HEK293 (cell line): ENCODE measurements around the gene CXCL5.

Source experiments
- CTCF ChIA-PET: fragments of 350-600 bp; formaldehyde crosslinking; extraction: SDS; loops from one replicate; lab custom pipeline; 2021; ENCODE audit warnings: antibody characterized with exemption; lab: Yijun Ruan, JAX
- POLR2A ChIA-PET: fragments of 300-600 bp; formaldehyde crosslinking; extraction: SDS; loops from one replicate; lab custom pipeline; 2020; ENCODE audit warnings: antibody characterized with exemption, inconsistent platforms; lab: Yijun Ruan, JAX
- H3K27ac ChIP-seq: fragments of 200-500 bp; sonication (Bioruptor generic); 2 replicates; pipeline ENCODE4 v1.5.1; 2014; ENCODE audit warnings: low read depth, low read length, control low read depth, inconsistent platforms; ENCODE audit errors: extremely low read depth
- H3K36me3 ChIP-seq, 2 experiments: fragments of 200-500 bp in 1 of 2; sonication (Bioruptor generic) in 1 of 2; 1 replicate in 1 of 2; 2 replicates in 1 of 2; pipeline ENCODE4 v1.5.1; 2014 to 2017; ENCODE audit warnings: inconsistent platforms in 2 of 2, low read length in 2 of 2; ENCODE audit not compliant: control insufficient read depth in 2 of 2, insufficient read depth in 1 of 2
- H3K4me1 ChIP-seq: fragments of 200-500 bp; sonication (Bioruptor generic); 2 replicates; pipeline ENCODE4 v1.5.1; 2014; ENCODE audit warnings: mild to moderate bottlenecking, low read length, inconsistent platforms; ENCODE audit not compliant: control insufficient read depth, insufficient read depth
- H3K4me3 ChIP-seq: 2 replicates; pipeline ENCODE4 v1.5.1; 2011; ENCODE audit warnings: low read depth, mild to moderate bottlenecking, control low read depth, low read length, moderate library complexity
- H3K9me3 ChIP-seq: fragments of 200-500 bp; sonication (Bioruptor generic); 2 replicates; pipeline ENCODE4 v1.5.1; 2014; ENCODE audit warnings: low read depth, low read length, inconsistent platforms; ENCODE audit not compliant: control insufficient read depth, insufficient read depth
- OSR2 ChIP-seq: fragments of 450-650 bp; formaldehyde crosslinking; IDR thresholded peaks from 2 replicates; pipeline ENCODE4 v1.5.1; 2016; ENCODE audit warnings: missing biosample characterization, missing genetic modification characterization
- PRDM6 ChIP-seq: fragments of 450-650 bp; formaldehyde crosslinking; IDR thresholded peaks from 2 replicates; pipeline ENCODE4 v1.5.1; 2017; ENCODE audit warnings: missing biosample characterization, missing genetic modification characterization
- ZBTB6 ChIP-seq: fragments of 450-650 bp; formaldehyde crosslinking; IDR thresholded peaks from 2 replicates; pipeline ENCODE4 v1.5.1; 2017; ENCODE audit warnings: missing biosample characterization, missing genetic modification characterization
- ZBTB8A ChIP-seq: fragments of 450-650 bp; formaldehyde crosslinking; IDR thresholded peaks from 2 replicates; pipeline ENCODE4 v1.5.1; 2016; ENCODE audit warnings: missing biosample characterization, missing genetic modification characterization
- ZFP37 ChIP-seq: fragments of 450-650 bp; formaldehyde crosslinking; IDR thresholded peaks from 2 replicates; pipeline ENCODE4 v1.5.1; 2016; ENCODE audit warnings: missing biosample characterization, missing genetic modification characterization
- ZNF132 ChIP-seq: fragments of 450-650 bp; formaldehyde crosslinking; IDR thresholded peaks from 2 replicates; pipeline ENCODE4 v1.5.1; 2017; ENCODE audit warnings: missing biosample characterization, missing genetic modification characterization, borderline replicate concordance
- ZNF146 ChIP-seq: fragments of 450-650 bp; formaldehyde crosslinking; IDR thresholded peaks from 2 replicates; pipeline ENCODE4 v1.5.1; 2016; ENCODE audit warnings: missing biosample characterization, missing genetic modification characterization
- ZNF19 ChIP-seq: fragments of 450-650 bp; formaldehyde crosslinking; IDR thresholded peaks from 2 replicates; pipeline ENCODE4; 2016; ENCODE audit warnings: missing biosample characterization, missing genetic modification characterization, low read depth
- ZNF266 ChIP-seq: fragments of 450-650 bp; formaldehyde crosslinking; IDR thresholded peaks from 2 replicates; pipeline ENCODE4 v1.5.1; 2016; ENCODE audit warnings: missing biosample characterization, missing genetic modification characterization, low read depth
- ZNF513 ChIP-seq: fragments of 450-650 bp; IDR thresholded peaks from 2 replicates; pipeline ENCODE4 v1.5.1; 2018; ENCODE audit warnings: missing biosample characterization, missing genetic modification characterization
- ZNF521 ChIP-seq: fragments of 450-650 bp; formaldehyde crosslinking; IDR thresholded peaks from 2 replicates; pipeline ENCODE4 v1.5.1; 2017; ENCODE audit warnings: missing biosample characterization, mild to moderate bottlenecking, missing genetic modification characterization
- ZNF701 ChIP-seq: fragments of 450-650 bp; formaldehyde crosslinking; IDR thresholded peaks from 2 replicates; pipeline ENCODE4 v1.5.1; 2016; ENCODE audit warnings: missing biosample characterization, missing genetic modification characterization
- ZNF704 ChIP-seq: fragments of 450-650 bp; formaldehyde crosslinking; IDR thresholded peaks from 2 replicates; pipeline ENCODE4 v1.5.1; 2016; ENCODE audit warnings: missing biosample characterization, missing genetic modification characterization
- ZNF707 ChIP-seq: fragments of 450-650 bp; formaldehyde crosslinking; IDR thresholded peaks from 2 replicates; pipeline ENCODE4 v1.5.1; 2016; ENCODE audit warnings: missing biosample characterization, missing genetic modification characterization
- ZNF768 ChIP-seq: fragments of 450-650 bp; formaldehyde crosslinking; IDR thresholded peaks from 2 replicates; pipeline ENCODE4 v1.5.1; 2018; ENCODE audit warnings: missing biosample characterization, mild to moderate bottlenecking, missing genetic modification characterization
- ZNF785 ChIP-seq: fragments of 450-650 bp; formaldehyde crosslinking; IDR thresholded peaks from 2 replicates; pipeline ENCODE4 v1.5.1; 2016; ENCODE audit warnings: missing biosample characterization, missing genetic modification characterization
- ZNF830 ChIP-seq: fragments of 450-650 bp; IDR thresholded peaks from 2 replicates; pipeline ENCODE4 v1.5.0; 2018; ENCODE audit warnings: missing biosample characterization, missing genetic modification characterization, low read depth, mild to moderate bottlenecking, moderate library complexity
- ZXDB ChIP-seq: fragments of 450-650 bp; formaldehyde crosslinking; IDR thresholded peaks from 2 replicates; pipeline ENCODE4 v1.5.1; 2016; ENCODE audit warnings: missing biosample characterization, missing genetic modification characterization
- TF ChIP-seq, protein P1 (sequence below): sonication (generic); formaldehyde crosslinking; IDR thresholded peaks from 2 replicates; pipeline ENCODE4 v1.8.1; 2022; ENCODE audit warnings: mild to moderate bottlenecking, moderate library complexity, missing genetic modification reagents
- TF ChIP-seq, protein P2 (sequence below): fragments of 450-650 bp; formaldehyde crosslinking; IDR thresholded peaks from 2 replicates; pipeline ENCODE4 v1.5.1; 2016; ENCODE audit warnings: missing biosample characterization, missing genetic modification characterization
- TF ChIP-seq, protein P3 (sequence below): fragments of 450-650 bp; formaldehyde crosslinking; IDR thresholded peaks from 2 replicates; pipeline ENCODE4 v1.5.1; 2016; ENCODE audit warnings: missing biosample characterization, missing genetic modification characterization

Gene CXCL5

GRCh38 chr4:74028504-74028903, 30.0 kb upstream of the CXCL5 start:
- no peaks in the 10 kb centered on the region for H3K9me3 ChIP-seq
- H3K4me3 ChIP-seq, result no peak overlapping the region
- TF ChIP-seq ZNF146 (tag by site-specific recombination), result no peak
- TF ChIP-seq ZNF701 (tag by site-specific recombination), result no peak
- no peak for TF ChIP-seq ZBTB6 (tag by site-specific recombination)
- ChIA-PET POLR2A (no interaction called here), CTCF (interaction anchor here (0.6 to 1.3 kb wide), 2 partner anchors 10 to 370 kb away, joined by 3 read pairs; partner anchors contain the start of gene CXCL3)
- H3K27ac ChIP-seq, result no peak overlapping the region
- H3K36me3 ChIP-seq, result no peaks in the 10 kb centered on the region
- no peaks in the 10 kb centered on the region for H3K4me1 ChIP-seq

DNA sequence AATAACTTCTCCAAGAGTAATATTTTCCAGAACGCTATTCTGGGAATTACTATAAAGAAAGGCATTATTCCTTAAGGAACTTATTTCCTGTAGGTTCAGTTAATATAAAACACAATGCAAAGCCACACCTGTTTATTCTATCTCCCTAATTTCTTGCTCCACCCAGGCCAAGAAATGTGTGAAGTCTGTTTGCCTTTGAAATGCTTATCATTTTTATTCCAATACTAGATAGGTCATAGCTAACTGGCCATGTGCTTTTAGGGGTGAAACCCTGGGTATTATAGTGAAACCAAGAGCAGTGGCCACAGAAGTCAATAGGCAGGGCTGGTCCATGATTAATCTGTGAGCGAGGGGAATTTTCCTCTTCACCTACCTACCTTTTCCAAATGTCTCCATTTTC, 25.2 kb upstream of the CXCL5 start:
- POLR2A ChIA-PET, result no interaction called here
- Histone ChIP-seq H3K9me3 (no peaks in the 10 kb centered on the region), H3K36me3 (no peaks in the 10 kb centered on the region), H3K4me1 (no peaks in the 10 kb centered on the region), H3K27ac (no peak overlapping the region), H3K4me3 (no peak overlapping the region)
- TF ChIP-seq ZNF132 (no peak), ZNF19 (no peak), ZBTB6 (tag by site-specific recombination) (no peak), ZNF768 (no peak), ZXDB (no peak)
- TF ChIP-seq, protein P1, sequence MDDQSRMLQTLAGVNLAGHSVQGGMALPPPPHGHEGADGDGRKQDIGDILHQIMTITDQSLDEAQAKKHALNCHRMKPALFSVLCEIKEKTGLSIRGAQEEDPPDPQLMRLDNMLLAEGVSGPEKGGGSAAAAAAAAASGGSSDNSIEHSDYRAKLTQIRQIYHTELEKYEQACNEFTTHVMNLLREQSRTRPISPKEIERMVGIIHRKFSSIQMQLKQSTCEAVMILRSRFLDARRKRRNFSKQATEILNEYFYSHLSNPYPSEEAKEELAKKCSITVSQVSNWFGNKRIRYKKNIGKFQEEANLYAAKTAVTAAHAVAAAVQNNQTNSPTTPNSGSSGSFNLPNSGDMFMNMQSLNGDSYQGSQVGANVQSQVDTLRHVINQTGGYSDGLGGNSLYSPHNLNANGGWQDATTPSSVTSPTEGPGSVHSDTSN (CRISPR knock-in tag), result no peak
- TF ChIP-seq, protein P2, sequence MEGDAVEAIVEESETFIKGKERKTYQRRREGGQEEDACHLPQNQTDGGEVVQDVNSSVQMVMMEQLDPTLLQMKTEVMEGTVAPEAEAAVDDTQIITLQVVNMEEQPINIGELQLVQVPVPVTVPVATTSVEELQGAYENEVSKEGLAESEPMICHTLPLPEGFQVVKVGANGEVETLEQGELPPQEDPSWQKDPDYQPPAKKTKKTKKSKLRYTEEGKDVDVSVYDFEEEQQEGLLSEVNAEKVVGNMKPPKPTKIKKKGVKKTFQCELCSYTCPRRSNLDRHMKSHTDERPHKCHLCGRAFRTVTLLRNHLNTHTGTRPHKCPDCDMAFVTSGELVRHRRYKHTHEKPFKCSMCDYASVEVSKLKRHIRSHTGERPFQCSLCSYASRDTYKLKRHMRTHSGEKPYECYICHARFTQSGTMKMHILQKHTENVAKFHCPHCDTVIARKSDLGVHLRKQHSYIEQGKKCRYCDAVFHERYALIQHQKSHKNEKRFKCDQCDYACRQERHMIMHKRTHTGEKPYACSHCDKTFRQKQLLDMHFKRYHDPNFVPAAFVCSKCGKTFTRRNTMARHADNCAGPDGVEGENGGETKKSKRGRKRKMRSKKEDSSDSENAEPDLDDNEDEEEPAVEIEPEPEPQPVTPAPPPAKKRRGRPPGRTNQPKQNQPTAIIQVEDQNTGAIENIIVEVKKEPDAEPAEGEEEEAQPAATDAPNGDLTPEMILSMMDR (tag by site-specific recombination), result no peak
- CTCF ChIA-PET, result interaction anchor here (0.6 kb wide), 1 partner anchor 227 kb away, joined by 3 read pairs; no protein-coding TSS in a partner anchor

DNA sequence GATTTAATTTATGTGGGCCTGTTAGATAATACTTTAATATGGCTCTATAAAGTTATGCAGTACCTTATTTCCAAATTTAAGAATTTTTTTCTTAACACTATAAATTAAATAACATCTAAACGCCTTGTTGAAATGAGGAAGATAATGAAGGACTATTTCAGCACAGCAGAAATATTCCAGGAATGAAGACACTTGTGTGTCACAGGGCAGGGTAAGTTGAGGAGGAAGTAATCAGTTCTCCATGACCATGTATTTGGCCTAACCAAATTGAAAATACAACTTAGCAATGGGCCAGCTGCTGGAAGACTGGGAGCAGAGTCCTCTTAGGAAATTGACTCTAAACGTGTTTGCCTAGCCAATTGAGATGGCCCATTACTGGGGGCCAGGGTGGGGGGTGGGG, 23.1 kb upstream of the CXCL5 start:
- H3K27ac ChIP-seq, result no peak overlapping the region
- ChIA-PET CTCF (interaction anchor here (0.6 kb wide), 1 partner anchor 40 kb away, joined by 3 read pairs; the partner anchor contains the start of gene PF4), POLR2A (no interaction called here)
- H3K4me1 ChIP-seq, result no peaks in the 10 kb centered on the region
- no peaks in the 10 kb centered on the region for H3K36me3 ChIP-seq
- no peak overlapping the region for H3K4me3 ChIP-seq
- H3K9me3 ChIP-seq, result no peaks in the 10 kb centered on the region
- no peak for TF ChIP-seq ZNF830 (tag by site-specific recombination)
- TF ChIP-seq PRDM6 (tag by site-specific recombination), result no peak
- TF ChIP-seq OSR2 (tag by site-specific recombination), result no peak
- TF ChIP-seq ZNF521 (tag by site-specific recombination), result no peak
- no peak for TF ChIP-seq ZNF707 (tag by site-specific recombination)
- TF ChIP-seq ZFP37 (tag by site-specific recombination), result no peak
- no peak for TF ChIP-seq ZNF513 (tag by site-specific recombination)
- TF ChIP-seq ZNF266 (tag by site-specific recombination), result no peak
- TF ChIP-seq, protein P3, sequence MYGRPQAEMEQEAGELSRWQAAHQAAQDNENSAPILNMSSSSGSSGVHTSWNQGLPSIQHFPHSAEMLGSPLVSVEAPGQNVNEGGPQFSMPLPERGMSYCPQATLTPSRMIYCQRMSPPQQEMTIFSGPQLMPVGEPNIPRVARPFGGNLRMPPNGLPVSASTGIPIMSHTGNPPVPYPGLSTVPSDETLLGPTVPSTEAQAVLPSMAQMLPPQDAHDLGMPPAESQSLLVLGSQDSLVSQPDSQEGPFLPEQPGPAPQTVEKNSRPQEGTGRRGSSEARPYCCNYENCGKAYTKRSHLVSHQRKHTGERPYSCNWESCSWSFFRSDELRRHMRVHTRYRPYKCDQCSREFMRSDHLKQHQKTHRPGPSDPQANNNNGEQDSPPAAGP (tag by site-specific recombination), result no peak
- TF ChIP-seq ZBTB8A, result no peak
- TF ChIP-seq ZNF132, result no peak
- TF ChIP-seq ZNF704, result no peak
- TF ChIP-seq ZNF785 (tag by site-specific recombination), result no peak
- TF ChIP-seq, all 188 proteins: peak for 0
